Keratinocyte (primary cell): ENCODE results near the gene ATG4B. TPM values are rescaled to one million over a fixed set of nuclear protein-coding genes. Genes with fewer than 3 reads are reported as not detected.

Source experiments
- DNase-seq: peaks from one replicate; pipeline ENCODE4 v3.0.0-alpha.2; 2011; ENCODE audit warnings: low read depth, missing footprints, low spot score
- FAIRE-seq: peaks from 2 replicates; lab custom pipeline; 2011; peaks lifted over from hg19 to GRCh38; lab: Jason Lieb, UNC
- H2AFZ ChIP-seq: 2 replicates; pipeline ENCODE4 v1.6.0; 2012; ENCODE audit warnings: low read length, control low read depth, inconsistent platforms; ENCODE audit not compliant: control insufficient read depth
- H3K27ac ChIP-seq: 2 replicates; pipeline ENCODE4 v1.5.1; 2011; ENCODE audit warnings: low read length; ENCODE audit not compliant: control insufficient read depth, insufficient read depth
- H3K27me3 ChIP-seq: 3 replicates; pipeline ENCODE4 v1.6.0; 2011; ENCODE audit warnings: low read length; ENCODE audit not compliant: control insufficient read depth, insufficient read depth; ENCODE audit errors: extremely low read depth
- H3K36me3 ChIP-seq, 2 experiments: 2 replicates in 1 of 2; 3 replicates in 1 of 2; pipeline ENCODE4 v1.5.1; 2011; ENCODE audit warnings: low read length in 2 of 2, mild to moderate bottlenecking in 1 of 2; ENCODE audit not compliant: control insufficient read depth in 2 of 2, insufficient read depth in 2 of 2; ENCODE audit errors: extremely low read depth in 1 of 2
- H3K4me1 ChIP-seq: 3 replicates; pipeline ENCODE4 v1.5.1; 2011; ENCODE audit warnings: low read length; ENCODE audit not compliant: control insufficient read depth, insufficient read depth; ENCODE audit errors: extremely low read depth
- H3K4me2 ChIP-seq: 3 replicates; pipeline ENCODE4 v1.6.0; 2011; ENCODE audit warnings: low read depth, low read length; ENCODE audit not compliant: control insufficient read depth, insufficient read depth; ENCODE audit errors: extremely low read depth
- H3K4me3 ChIP-seq, 3 experiments: fragments of 200-600 bp in 1 of 3; sonication (generic) in 1 of 3; 2 replicates in 2 of 3; 3 replicates in 1 of 3; pipeline ENCODE4 v1.5.1; 2011 to 2016; ENCODE audit warnings: low read length in 3 of 3, mild to moderate bottlenecking in 3 of 3, control low read depth in 2 of 3, inconsistent platforms in 1 of 3, low read depth in 1 of 3, mixed read lengths in 1 of 3, mixed run types in 1 of 3, moderate library complexity in 1 of 3; ENCODE audit not compliant: control insufficient read depth in 2 of 3, insufficient read depth in 2 of 3; ENCODE audit errors: extremely low read depth in 1 of 3
- H3K79me2 ChIP-seq: 2 replicates; pipeline ENCODE4 v1.6.0; 2012; ENCODE audit warnings: low read length; ENCODE audit not compliant: control insufficient read depth, insufficient read depth
- H3K9ac ChIP-seq: 3 replicates; pipeline ENCODE4 v1.6.0; 2011; ENCODE audit warnings: low read length; ENCODE audit not compliant: control insufficient read depth, insufficient read depth; ENCODE audit errors: extremely low read depth
- H3K9me1 ChIP-seq: 3 replicates; pipeline ENCODE4 v1.6.0; 2011; ENCODE audit warnings: low read length; ENCODE audit not compliant: control insufficient read depth, insufficient read depth; ENCODE audit errors: extremely low read depth
- H3K9me3 ChIP-seq: 2 replicates; pipeline ENCODE4 v1.5.1; 2012; ENCODE audit warnings: low read depth, low read length; ENCODE audit not compliant: control insufficient read depth
- H4K20me1 ChIP-seq: 3 replicates; pipeline ENCODE4 v1.6.0; 2011; ENCODE audit warnings: low read length; ENCODE audit not compliant: control insufficient read depth, insufficient read depth; ENCODE audit errors: extremely low read depth
- EZH2 ChIP-seq: IDR thresholded peaks from one replicate; pipeline ENCODE4 v1.6.1; 2012; ENCODE audit warnings: inconsistent platforms, mild to moderate bottlenecking, low read length, moderate library complexity
- dilution Hi-C: fragments of 300-500 bp; cut with MboI; formaldehyde crosslinking; loops from one replicate; pipeline ENCODE4 v1.7.0; 2020; ENCODE audit warnings: low sequenced_read_pairs; ENCODE audit not compliant: extremely low pct_ligation_motif_present
- polyA plus RNA-seq, 5 experiments: library from polyadenylated mRNA; depleted of rRNA in 3 of 5; stranded (reverse) in 3 of 5; stranded (forward) in 1 of 5; unstranded in 1 of 5; fragments of >200 nt; gene quantifications; 1 replicate in 1 of 5; 2 replicates in 3 of 5; 3 replicates in 1 of 5; pipeline versions ENCODE4 v1.2.1 to v1.2.3, GENCODE V29; 2011 to 2012; ENCODE audit warnings: missing spikeins in 2 of 5, low read depth in 1 of 5, low replicate concordance in 1 of 5
- TF ChIP-seq, protein P1 (sequence below), 3 experiments: IDR thresholded peaks in 1 of 3; conservative IDR thresholded peaks in 1 of 3; optimal IDR thresholded peaks in 1 of 3; 2 replicates in 2 of 3; 3 replicates in 1 of 3; pipeline versions ENCODE3 to v1.5.1; 2011; ENCODE audit warnings: low read length in 3 of 3, mild to moderate bottlenecking in 3 of 3, moderate library complexity in 2 of 3, control low read depth in 1 of 3, inconsistent platforms in 1 of 3; ENCODE audit not compliant: insufficient read depth in 2 of 3; ENCODE audit errors: extremely low read depth in 1 of 3

ATG4B gene
- polyA plus RNA-seq, 1 donor (not counting 4 experiments of a cell fraction or from before 2014, with no cell fraction given), result 69.0 TPM

DNA sequence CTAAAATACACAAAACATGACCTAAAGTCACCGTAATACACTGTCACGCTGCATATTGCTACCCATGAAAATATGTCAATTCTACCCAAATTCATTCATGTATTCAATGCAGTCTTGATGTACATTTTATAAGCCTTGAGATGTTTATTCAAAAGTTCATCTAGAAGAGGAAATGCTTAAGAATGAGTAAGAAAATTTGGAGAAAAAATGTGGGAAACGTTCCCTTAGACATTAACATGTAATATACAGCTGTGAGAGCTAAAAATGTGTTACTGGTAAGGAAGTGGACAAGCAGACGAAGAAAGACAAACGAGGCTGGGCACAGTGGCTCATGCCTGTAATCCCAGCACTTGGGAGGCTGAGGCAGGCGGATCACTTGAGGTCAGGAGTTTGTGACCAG lies 37.9 kb upstream of the ATG4B start:
- Histone ChIP-seq H3K9ac (no peak overlapping the region), H3K4me2 (no peak overlapping the region), H3K79me2 (no peaks in the 10 kb centered on the region), H3K36me3 (peaks cover 4 to 19% of the 10 kb centered on the region in 2 experiments), H3K4me1 (no peaks in the 10 kb centered on the region), H3K9me1 (no peaks in the 10 kb centered on the region), H3K27me3 (no peaks in the 10 kb centered on the region), H3K4me3 (no peak overlapping the region), H4K20me1 (no peaks in the 10 kb centered on the region), H3K9me3 (no peaks in the 10 kb centered on the region), H3K27ac (no peak overlapping the region), H2AFZ (no peak overlapping the region)
- dilution Hi-C loops, result loop anchor here (25.0 kb wide), 1 partner anchor 112 kb away; no protein-coding TSS in a partner anchor
- FAIRE-seq (no peak), DNase-seq (no peak)
- no peak for TF ChIP-seq EZH2
- TF ChIP-seq, protein P1, sequence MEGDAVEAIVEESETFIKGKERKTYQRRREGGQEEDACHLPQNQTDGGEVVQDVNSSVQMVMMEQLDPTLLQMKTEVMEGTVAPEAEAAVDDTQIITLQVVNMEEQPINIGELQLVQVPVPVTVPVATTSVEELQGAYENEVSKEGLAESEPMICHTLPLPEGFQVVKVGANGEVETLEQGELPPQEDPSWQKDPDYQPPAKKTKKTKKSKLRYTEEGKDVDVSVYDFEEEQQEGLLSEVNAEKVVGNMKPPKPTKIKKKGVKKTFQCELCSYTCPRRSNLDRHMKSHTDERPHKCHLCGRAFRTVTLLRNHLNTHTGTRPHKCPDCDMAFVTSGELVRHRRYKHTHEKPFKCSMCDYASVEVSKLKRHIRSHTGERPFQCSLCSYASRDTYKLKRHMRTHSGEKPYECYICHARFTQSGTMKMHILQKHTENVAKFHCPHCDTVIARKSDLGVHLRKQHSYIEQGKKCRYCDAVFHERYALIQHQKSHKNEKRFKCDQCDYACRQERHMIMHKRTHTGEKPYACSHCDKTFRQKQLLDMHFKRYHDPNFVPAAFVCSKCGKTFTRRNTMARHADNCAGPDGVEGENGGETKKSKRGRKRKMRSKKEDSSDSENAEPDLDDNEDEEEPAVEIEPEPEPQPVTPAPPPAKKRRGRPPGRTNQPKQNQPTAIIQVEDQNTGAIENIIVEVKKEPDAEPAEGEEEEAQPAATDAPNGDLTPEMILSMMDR (optimal IDR thresholded peaks at IDR 0.05 in 1 of 3, IDR thresholded peaks at IDR 0.05 in 1 of 3, conservative IDR thresholded peaks at IDR 0.05 in 1 of 3; ENCODE audit: extremely low read depth in 1 of 3, insufficient read depth in 2 of 3, low read length in 3 of 3), result no peak

DNA sequence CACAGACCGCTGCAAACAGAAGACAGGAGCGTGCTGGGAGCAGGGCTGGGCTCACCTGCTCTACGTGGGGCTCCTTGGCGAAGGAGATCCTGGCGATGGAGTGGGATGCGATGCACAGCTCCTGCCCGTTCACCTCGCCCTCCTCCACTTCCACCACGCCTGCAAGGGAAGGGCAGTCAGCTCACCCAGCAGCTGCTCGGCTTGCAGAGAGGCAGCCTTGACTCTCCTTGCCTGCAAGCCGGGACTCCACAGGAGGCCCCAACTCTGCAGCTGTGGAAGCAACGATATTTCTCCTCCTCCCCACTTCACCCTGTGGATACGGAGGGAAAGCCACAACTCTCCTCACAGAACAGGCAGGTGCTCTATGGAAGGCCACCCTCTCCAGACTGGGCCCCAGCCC lies 35.7 kb upstream of the ATG4B start:
- Histone ChIP-seq H3K79me2 (no peaks in the 10 kb centered on the region), H3K4me2 (no peak overlapping the region), H3K9me3 (no peaks in the 10 kb centered on the region), H3K27ac (no peak overlapping the region), H3K9ac (no peak overlapping the region), H3K36me3 (peaks cover 17 to 20% of the 10 kb centered on the region in 2 experiments), H3K27me3 (no peaks in the 10 kb centered on the region), H2AFZ (no peak overlapping the region), H3K9me1 (no peaks in the 10 kb centered on the region), H3K4me1 (no peaks in the 10 kb centered on the region), H3K4me3 (no peak overlapping the region), H4K20me1 (no peaks in the 10 kb centered on the region)
- DNase-seq, result no peak
- dilution Hi-C loops, result no loop called here
- FAIRE-seq, result no peak
- no peak for TF ChIP-seq EZH2
- TF ChIP-seq, protein P1 (optimal IDR thresholded peaks at IDR 0.05 in 1 of 3, IDR thresholded peaks at IDR 0.05 in 1 of 3, conservative IDR thresholded peaks at IDR 0.05 in 1 of 3; ENCODE audit: extremely low read depth in 1 of 3, insufficient read depth in 2 of 3, low read length in 3 of 3), result no peak
